Body of pancreas (tissue), 4 donors: ENCODE measurements around the gene CNIH4.

ENCODE experiments used
- POLR2A ChIP-seq, 3 donors: fragments of 450-650 bp; IDR thresholded peaks; one replicate each; pipeline ENCODE4 v1.6.1; 2016; ENCODE audit warnings: antibody characterized with exemption in 3 of 3, mild to moderate bottlenecking in 2 of 3
- TF ChIP-seq, protein P1 (sequence below), 7 experiments: fragments of 450-650 bp in 4 of 7; fragments of 200-600 bp in 3 of 7; sonication (generic) in 3 of 7; IDR thresholded peaks; one replicate each; pipeline ENCODE4 v1.5.1; 2016 to 2019; ENCODE audit warnings: antibody characterized with exemption in 7 of 7

DNA sequence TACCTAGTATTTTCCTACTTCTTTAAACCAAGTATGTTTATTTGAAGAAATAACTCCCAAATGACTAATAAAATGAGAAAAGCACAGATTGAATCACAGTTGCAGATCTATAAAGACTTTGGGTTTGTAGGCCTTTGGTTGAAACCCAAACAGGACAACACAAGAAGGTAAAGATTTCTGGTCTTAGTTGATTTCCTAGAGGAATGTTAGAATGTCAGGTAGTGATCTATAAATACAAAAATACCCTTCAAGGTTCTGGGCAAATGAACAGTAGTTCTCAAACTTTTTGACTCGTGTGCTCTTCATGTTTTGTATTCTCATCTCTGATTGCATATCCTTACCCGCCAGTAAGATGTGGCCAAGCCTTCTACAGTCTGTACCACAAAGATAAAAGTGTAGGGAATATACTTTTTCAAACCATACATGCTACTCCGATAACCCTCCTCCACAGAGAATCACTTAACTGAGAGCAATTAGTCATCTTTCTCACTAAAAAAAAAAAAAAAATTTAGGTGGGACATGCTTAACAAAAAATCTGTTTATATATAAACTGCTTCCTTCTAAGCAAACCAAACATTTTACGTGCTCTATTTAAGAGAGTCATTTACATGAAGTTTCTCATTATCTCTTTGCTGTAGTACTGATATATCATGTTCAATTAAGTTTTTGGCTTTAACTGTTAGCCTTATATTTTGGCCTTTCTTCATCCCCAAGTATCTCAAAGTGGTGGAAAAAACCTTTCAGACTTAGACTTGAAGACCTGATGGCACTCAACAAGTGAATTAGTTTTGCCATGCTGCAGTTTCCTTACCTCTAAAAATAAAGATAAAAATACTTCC is 36.0 kb downstream of the CNIH4 start:
- TF ChIP-seq, protein P1, sequence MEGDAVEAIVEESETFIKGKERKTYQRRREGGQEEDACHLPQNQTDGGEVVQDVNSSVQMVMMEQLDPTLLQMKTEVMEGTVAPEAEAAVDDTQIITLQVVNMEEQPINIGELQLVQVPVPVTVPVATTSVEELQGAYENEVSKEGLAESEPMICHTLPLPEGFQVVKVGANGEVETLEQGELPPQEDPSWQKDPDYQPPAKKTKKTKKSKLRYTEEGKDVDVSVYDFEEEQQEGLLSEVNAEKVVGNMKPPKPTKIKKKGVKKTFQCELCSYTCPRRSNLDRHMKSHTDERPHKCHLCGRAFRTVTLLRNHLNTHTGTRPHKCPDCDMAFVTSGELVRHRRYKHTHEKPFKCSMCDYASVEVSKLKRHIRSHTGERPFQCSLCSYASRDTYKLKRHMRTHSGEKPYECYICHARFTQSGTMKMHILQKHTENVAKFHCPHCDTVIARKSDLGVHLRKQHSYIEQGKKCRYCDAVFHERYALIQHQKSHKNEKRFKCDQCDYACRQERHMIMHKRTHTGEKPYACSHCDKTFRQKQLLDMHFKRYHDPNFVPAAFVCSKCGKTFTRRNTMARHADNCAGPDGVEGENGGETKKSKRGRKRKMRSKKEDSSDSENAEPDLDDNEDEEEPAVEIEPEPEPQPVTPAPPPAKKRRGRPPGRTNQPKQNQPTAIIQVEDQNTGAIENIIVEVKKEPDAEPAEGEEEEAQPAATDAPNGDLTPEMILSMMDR (IDR thresholded peaks at IDR 0.05), result no peak
- TF ChIP-seq POLR2A (IDR thresholded peaks at IDR 0.05), result no peak
